Naive thymus-derived CD8-positive, alpha-beta T cell (primary cell): ENCODE data around the gene PRKAG1. TPM values are rescaled to one million over a fixed set of nuclear protein-coding genes. Genes with fewer than 3 reads are reported as not detected.

Experiments
- ATAC-seq, 2 donors: fragments of 150-1000 bp; cut with Tn5 transposase in 1 of 2; sonication (Bioruptor Pico), chemical (Tn5 transposase) in 1 of 2; 1 replicate in 1 of 2; 2 replicates in 1 of 2; pipeline ENCODE4 v1.10.0; 2021; ENCODE audit warnings: mild to moderate bottlenecking in 2 of 2, moderate library complexity in 2 of 2
- POLR2A ChIA-PET: fragments of 350-600 bp; sonication (Branson Sonifier 250); formaldehyde crosslinking; loops from one replicate; lab custom pipeline; 2021; ENCODE audit warnings: antibody characterized with exemption; lab: Charles Lee
- DNase-seq, 10 donors: peaks; one replicate each; pipeline versions ENCODE4 v3.0.0 to v3.0.0-alpha.2; 2020 to 2022
- H3K27ac Mint-ChIP-seq, 10 donors: one replicate each; pipeline ENCODE4 v1.8.0; 2020 to 2022; ENCODE audit warnings: mild to moderate bottlenecking in 10 of 10, mixed read lengths in 10 of 10, moderate library complexity in 4 of 10, inconsistent platforms in 1 of 10
- H3K27me3 Mint-ChIP-seq, 5 donors: one replicate each; pipeline ENCODE4 v1.8.0; 2021 to 2022; ENCODE audit warnings: mixed read lengths in 5 of 5
- H3K36me3 Mint-ChIP-seq, 3 donors: one replicate each; pipeline ENCODE4 v1.8.0; 2020 to 2022; ENCODE audit warnings: mixed read lengths in 3 of 3, mild to moderate bottlenecking in 2 of 3, inconsistent platforms in 1 of 3
- H3K4me1 Mint-ChIP-seq, 4 donors: one replicate each; pipeline ENCODE4 v1.8.0; 2021 to 2022; ENCODE audit warnings: mixed read lengths in 4 of 4
- H3K4me3 Mint-ChIP-seq, 10 donors: one replicate each; pipeline ENCODE4 v1.8.0; 2020 to 2022; ENCODE audit warnings: mild to moderate bottlenecking in 10 of 10, mixed read lengths in 10 of 10, moderate library complexity in 6 of 10, inconsistent platforms in 1 of 10
- H3K9me3 Mint-ChIP-seq, 9 donors: one replicate each; pipeline ENCODE4 v1.8.0; 2020 to 2022; ENCODE audit warnings: mixed read lengths in 9 of 9, mild to moderate bottlenecking in 3 of 9, inconsistent platforms in 1 of 9, moderate library complexity in 1 of 9
- polyA plus RNA-seq, 3 donors: library from polyadenylated mRNA; unstranded; fragments of 300-500 nt; fragmentation: Illumina TruSeq; gene quantifications; one replicate each; pipeline ENCODE4 v1.2.3, GENCODE V29; 2021
- total RNA-seq, 8 experiments: library from RNA in 2 of 8; stranded (reverse) in 2 of 8; gene quantifications; one replicate each; pipeline ENCODE4 v1.2.3 and lab custom pipeline; 2021 to 2026

The PRKAG1 gene
- total and polyA plus RNA-seq, 5 experiments from 2014 or later: 29.2 to 49.5 (median 39.5) TPM

DNA sequence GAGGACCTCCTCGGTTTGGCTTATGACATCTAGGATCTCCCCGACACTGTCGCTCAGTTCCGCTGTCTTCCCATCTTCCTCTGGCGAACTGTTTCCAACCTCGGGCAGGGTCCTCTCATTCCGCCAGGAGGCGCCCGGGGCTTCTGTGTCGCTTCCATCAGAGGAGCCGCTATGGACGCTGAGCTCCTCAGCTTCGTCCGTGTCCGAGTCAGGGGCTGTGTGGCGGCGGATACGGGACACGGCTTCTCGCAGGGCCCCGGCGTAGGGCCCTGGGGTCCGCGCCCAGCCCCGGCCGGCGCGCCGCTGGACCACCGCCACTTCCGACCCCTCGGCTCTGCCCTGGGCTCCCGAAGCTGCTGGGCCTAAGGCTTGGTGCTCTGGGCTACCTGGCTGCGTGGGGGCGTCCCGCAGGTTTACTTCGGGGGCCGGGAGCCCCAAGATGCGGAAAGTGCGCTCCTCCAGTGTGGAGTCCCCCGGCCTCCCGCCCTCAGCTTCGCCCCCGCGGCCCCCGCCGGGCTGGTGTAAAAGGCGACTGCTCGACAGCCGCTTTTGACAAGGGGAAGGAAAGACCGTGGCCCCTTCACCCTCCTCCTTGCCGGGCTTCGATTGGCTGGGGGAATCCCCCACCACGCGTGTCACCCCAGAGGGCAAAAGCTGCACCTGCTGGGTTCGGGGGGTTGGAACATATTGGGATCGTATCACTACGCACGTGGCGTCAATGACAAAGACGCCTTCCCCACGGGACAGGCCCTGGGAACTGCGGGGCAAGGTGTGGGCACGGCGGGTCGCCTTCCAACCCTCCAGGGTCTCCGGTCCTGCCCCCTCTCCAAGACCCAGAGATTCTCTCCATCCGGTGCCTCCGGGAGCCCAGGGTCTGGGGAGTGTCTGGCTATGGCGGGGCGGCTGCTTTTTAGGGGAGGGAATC, 21.5 kb downstream of the PRKAG1 start:
- Mint-ChIP-seq H3K4me3 (peak overlapping the region; percentile 58 to 79 (median 72)), H3K36me3 (peaks cover 3 to 21% (median 11%) of the 10 kb centered on the region in 3 donors), H3K27me3 (peaks cover 40 to 83% (median 52%) of the 10 kb centered on the region in 5 donors), H3K4me1 (peaks cover 18 to 56% (median 39%) of the 10 kb centered on the region in 4 donors), H3K9me3 (no peaks in the 10 kb centered on the region), H3K27ac (peak overlapping the region in 5 of 10 donors; percentile 34 to 76 (median 67))
- DNase-seq (peak; percentile 43 to 75 (median 54)), ATAC-seq (peak; percentile 63 to 73)
- POLR2A ChIA-PET: interaction anchor here (0.6 to 6.5 kb wide), 6 partner anchors 18 to 79 kb away, joined by 3 to 47 read pairs (median 5); partner anchors contain the start of genes ARF3, FKBP11, PRKAG1 and WNT1

DNA sequence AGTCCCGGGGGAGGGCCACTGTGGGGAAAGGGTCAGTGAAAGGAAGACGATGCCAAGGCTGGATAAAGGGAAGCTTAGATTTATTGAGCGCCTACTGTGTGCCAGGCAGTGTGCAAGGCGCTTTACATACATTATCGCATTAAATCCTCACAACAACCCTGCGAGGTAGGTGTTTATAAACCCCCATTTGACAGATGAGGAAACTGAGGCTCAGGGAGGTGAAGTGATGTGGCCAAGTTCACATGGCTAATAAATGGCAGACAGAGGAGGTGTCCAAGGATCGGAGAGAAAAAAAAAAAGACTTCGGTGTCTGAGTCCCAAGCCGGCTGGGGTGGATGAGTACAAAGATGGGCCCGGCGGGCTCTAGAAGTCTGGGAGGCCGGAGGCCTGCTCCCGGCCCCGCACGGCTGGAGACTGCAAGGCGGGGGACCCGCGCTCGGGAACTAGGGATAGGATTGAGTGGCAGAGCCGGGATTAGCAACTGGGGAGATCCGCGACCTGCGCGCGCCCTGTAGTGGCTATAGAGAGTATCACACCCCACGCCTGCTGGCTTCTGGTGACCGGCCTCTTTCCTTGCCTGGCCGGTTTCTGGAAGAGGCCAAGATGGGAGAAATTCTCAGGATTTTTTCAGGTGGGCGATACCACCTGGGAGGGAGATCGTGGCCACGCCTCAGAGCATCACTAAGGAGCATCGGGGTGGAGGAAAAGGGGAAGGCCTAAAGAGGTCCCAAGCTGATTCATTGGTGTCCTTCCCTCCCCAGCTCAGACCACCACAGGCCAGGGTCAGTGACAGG, 23.3 kb downstream of the PRKAG1 start:
- Mint-ChIP-seq H3K4me1 (peaks cover 18 to 47% (median 35%) of the 10 kb centered on the region in 4 donors), H3K36me3 (peaks cover 0 to 4% (median 0%) of the 10 kb centered on the region in 3 donors), H3K27me3 (peaks cover 34 to 76% (median 52%) of the 10 kb centered on the region in 5 donors), H3K9me3 (no peaks in the 10 kb centered on the region), H3K27ac (peak overlapping the region in 4 of 10 donors; percentile 3 to 92 (median 78)), H3K4me3 (peak overlapping the region in 9 of 10 donors; percentile 48 to 85 (median 69))
- POLR2A ChIA-PET: interaction anchor here (0.5 to 6.5 kb wide), 2 partner anchors 16 to 41 kb away, joined by 4 to 47 read pairs; partner anchors contain the start of gene WNT1
- ATAC-seq: peak in 1 of 2 donors; percentile 22
- peak in 5 of 10 donors; percentile 38 to 70 (median 50) for DNase-seq

DNA sequence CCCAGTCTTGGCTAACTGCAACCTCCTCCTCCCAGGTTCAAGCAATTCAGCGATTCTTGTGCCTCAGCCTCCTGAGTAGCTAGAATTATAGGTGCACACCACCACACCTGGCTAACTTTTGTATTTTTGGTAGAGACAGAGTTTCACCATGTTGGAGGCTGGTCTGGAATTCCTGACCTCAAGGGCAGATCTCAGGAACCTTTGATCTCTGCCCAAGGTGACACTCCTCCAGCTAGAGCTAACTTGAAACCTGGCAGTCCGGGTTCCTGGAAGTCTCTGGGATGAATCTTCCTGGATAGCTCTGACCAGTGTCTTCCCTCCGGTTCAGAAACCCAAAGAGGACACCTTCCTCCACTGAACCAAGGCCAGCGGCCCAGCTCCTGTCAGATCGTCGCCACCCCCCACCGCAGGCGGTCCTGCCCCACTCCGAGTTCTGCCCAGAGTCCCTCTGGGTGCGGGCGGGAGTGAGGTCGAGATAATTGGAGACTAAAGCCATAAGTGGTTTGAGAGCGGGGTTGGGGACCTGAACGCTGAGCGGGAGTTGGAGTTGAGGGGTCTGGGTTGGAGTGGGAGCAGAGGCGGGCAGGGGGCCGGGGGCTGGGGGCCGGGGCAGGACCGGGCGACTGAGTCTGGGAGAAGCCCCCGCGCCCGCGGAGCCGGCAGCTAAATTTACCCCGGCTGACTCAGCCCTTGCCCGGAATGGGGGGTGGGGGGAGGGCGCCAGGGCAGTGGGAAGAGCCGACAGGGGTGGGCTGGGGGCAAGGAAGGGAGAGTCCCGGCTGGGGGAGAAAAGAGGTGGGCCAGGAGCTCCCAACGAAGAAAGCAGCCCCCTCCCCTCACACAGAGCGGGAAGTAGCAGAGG, 24.1 kb downstream of the PRKAG1 start:
- Mint-ChIP-seq H3K27me3 (peaks cover 29 to 76% (median 47%) of the 10 kb centered on the region in 5 donors), H3K4me1 (peaks cover 16 to 39% (median 27%) of the 10 kb centered on the region in 4 donors), H3K27ac (peak overlapping the region in 1 of 10 donors; percentile 3), H3K36me3 (peaks cover 0 to under 1% (median 0%) of the 10 kb centered on the region in 3 donors), H3K9me3 (no peaks in the 10 kb centered on the region), H3K4me3 (peak overlapping the region in 4 of 10 donors; percentile 30 to 80 (median 60))
- POLR2A ChIA-PET: interaction anchor here (0.9 to 6.5 kb wide), 2 partner anchors 15 to 36 kb away, joined by 3 to 47 read pairs; partner anchors contain the start of gene WNT1
- no peak for DNase-seq
- ATAC-seq: no peak

DNA sequence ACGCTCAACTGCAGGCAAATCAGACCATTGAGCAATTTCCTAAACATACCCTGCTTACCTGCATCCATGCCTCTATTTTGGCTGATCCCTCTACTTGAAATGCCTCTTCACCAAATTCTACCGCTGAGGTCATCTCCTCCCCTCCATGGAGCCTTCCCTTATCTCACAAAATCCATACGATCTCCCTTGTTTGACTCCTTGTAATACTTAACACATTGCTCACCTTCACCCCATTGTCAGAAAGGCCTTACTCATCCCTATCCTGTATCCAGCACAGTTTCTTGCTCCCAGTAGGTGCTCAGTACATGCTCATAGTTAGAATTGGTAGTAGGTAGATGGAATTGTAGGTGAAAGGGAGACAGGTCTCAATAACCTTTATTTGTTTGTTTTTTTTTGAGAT, 24.8 kb downstream of the PRKAG1 start:
- Mint-ChIP-seq H3K36me3 (no peaks in the 10 kb centered on the region), H3K4me3 (no peak overlapping the region), H3K9me3 (no peaks in the 10 kb centered on the region), H3K27me3 (peaks cover 31 to 76% (median 50%) of the 10 kb centered on the region in 5 donors), H3K27ac (no peak overlapping the region), H3K4me1 (peaks cover 17 to 33% (median 22%) of the 10 kb centered on the region in 4 donors)
- no peak for DNase-seq
- ATAC-seq: no peak
- POLR2A ChIA-PET: interaction anchor here (0.6 to 6.5 kb wide), 4 partner anchors 9 to 127 kb away, joined by 3 to 47 read pairs (median 4); partner anchors contain the start of gene WNT1

DNA sequence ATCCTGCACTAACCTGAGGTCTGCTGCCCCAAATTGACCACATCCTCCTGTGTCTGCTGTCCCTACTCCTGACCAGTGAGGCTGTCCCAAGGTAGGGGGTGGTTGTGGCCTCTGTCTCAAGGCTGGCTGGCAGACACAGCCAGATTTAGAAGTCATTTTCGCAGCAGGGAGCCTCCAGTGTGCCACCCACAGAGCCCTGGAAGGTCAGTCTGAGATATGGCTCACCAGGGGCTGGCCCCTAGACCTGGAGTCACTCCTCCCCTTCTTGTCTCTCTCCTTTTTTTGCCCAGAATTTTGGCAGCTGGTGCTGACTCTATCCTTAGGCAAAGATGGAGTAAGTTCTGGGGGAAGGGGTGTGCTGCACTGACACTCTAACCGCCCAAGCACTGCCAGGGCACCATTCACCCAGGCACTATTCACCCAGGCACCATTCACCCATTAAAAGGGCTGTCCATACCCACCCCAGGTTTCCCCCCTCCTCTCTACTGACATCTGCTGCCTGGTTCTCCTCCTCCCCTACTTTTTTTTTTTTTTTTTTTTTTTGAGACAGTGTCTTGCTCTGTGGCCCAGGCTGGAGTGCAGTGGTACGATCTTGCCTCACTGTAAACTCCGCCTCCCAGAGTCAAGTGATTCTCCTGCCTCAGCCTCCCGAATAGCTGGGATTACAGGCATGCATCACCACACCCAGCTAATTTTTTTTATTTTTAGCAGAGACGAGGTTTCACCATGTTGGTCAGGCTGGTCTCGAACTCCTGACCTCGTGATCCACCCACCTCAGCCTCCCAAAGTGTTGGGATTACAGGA, 27.1 kb downstream of the PRKAG1 start:
- POLR2A ChIA-PET: interaction anchor here (0.7 kb wide), 2 partner anchors 39 to 121 kb away, joined by 3 to 4 read pairs; no protein-coding TSS in a partner anchor
- no peak overlapping the region for H3K4me3 Mint-ChIP-seq
- no peak for DNase-seq
- no peaks in the 10 kb centered on the region for H3K9me3 Mint-ChIP-seq
- peaks cover 12 to 18% (median 16%) of the 10 kb centered on the region in 4 donors for H3K4me1 Mint-ChIP-seq
- peaks cover 35 to 69% (median 48%) of the 10 kb centered on the region in 5 donors for H3K27me3 Mint-ChIP-seq
- no peak for ATAC-seq
- no peaks in the 10 kb centered on the region for H3K36me3 Mint-ChIP-seq
- no peak overlapping the region for H3K27ac Mint-ChIP-seq

DNA sequence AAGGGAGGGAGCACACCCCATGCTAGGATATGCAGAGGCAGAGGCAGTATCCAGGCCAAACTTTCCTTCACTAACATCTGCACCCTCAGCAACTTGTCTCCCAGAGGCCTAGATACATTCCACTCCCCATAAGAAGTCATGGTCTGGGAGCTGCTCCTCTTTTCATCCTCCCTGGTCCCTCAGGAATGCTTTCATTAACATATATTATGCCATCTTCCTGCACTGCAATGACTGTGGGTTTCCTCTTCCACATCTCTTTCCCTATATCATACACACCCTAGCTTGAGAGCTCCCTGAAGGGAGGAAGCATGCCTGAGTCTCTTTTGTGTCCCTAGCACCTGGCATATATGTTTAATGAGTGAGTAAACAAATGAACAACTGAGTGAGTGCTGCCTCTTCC, 28.0 kb downstream of the PRKAG1 start:
- H3K9me3 Mint-ChIP-seq: no peaks in the 10 kb centered on the region
- peaks cover 6 to 16% (median 12%) of the 10 kb centered on the region in 4 donors for H3K4me1 Mint-ChIP-seq
- no peak overlapping the region for H3K27ac Mint-ChIP-seq
- POLR2A ChIA-PET: interaction anchor here (0.6 kb wide), 1 partner anchor 91 kb away, joined by 3 read pairs; no protein-coding TSS in a partner anchor
- no peak overlapping the region for H3K4me3 Mint-ChIP-seq
- peaks cover 33 to 60% (median 44%) of the 10 kb centered on the region in 5 donors for H3K27me3 Mint-ChIP-seq
- ATAC-seq: no peak
- no peaks in the 10 kb centered on the region for H3K36me3 Mint-ChIP-seq
- DNase-seq: no peak

DNA sequence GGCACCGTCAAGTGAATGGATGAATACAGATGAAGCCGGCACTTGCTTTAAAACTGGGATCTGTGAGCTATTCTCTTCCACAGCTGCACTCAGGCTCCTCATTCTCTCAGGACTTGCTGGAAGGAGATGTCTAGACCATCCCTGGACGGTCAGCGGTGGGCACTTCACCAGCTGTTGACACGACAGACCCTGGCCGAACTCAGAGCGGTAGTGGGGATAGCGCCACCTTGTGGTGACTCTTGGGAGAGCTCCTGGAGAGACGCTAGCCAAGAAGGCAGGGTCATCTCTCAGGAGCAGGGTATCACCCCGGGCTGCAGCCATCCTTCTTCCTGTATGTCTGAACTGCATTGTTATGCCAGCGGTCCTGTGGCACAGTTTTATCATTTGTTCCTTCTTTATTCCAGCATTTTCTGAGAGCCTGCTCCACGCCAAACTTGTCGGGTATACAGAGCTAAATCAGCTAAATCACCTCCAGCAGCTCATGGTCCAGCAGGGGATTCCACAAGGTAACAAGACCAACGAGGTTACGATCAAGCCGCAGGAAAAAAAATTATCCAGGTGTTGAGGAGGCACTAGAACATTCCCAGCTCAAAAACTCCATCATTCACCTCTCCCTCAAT, 30.4 kb downstream of the PRKAG1 start:
- POLR2A ChIA-PET: interaction anchor here (0.6 to 1.8 kb wide), 4 partner anchors 9 to 84 kb away, joined by 3 to 7 read pairs (median 4); partner anchors contain the start of gene WNT1

DNA sequence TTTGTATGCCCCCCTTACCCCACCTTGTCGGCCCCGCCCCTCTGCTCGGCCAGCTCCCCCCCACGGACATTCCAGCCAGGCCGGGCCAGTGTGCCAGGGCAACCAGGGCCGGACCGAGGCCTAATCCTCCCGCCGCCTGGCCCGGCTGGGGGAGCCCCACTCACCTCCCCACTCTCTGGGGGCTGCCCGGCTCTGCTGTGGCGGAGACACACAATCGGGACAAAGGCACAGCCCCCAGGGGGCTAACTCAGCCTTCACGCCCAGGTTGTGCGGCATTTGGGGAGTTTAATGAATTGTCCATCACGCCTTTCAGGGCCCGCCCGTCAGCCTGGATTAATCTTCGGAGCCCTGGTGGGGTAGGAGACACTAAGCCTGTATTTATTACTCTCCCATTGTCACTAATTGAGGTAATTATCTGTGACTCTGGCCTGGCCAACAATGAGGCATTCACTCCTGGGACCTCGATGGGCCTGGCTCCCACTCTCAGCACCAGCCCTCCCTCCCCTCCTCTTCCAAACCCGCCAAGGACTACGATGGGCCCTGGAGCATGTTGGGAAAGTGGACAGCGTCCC, 31.8 kb downstream of the PRKAG1 start:
- H3K4me1 Mint-ChIP-seq: peaks cover 9 to 16% (median 14%) of the 10 kb centered on the region in 4 donors
- POLR2A ChIA-PET: no interaction called here
- no peak for ATAC-seq
- no peak overlapping the region for H3K4me3 Mint-ChIP-seq
- no peak for DNase-seq
- no peaks in the 10 kb centered on the region for H3K36me3 Mint-ChIP-seq
- H3K9me3 Mint-ChIP-seq: no peaks in the 10 kb centered on the region
- peak overlapping the region in 1 of 10 donors; percentile 66 for H3K27ac Mint-ChIP-seq
- H3K27me3 Mint-ChIP-seq: peaks cover 18 to 36% (median 26%) of the 10 kb centered on the region in 5 donors

More for the DNA sequence above, 30.4 kb downstream of the PRKAG1 start:
- H3K4me3 Mint-ChIP-seq: no peak overlapping the region
- H3K36me3 Mint-ChIP-seq: no peaks in the 10 kb centered on the region
- DNase-seq: peak; percentile 33 to 82 (median 66)
- H3K27me3 Mint-ChIP-seq: peaks cover 20 to 37% (median 30%) of the 10 kb centered on the region in 5 donors
- H3K9me3 Mint-ChIP-seq: no peaks in the 10 kb centered on the region
- peak overlapping the region in 7 of 10 donors; percentile 24 to 66 (median 40) for H3K27ac Mint-ChIP-seq
- peak; percentile 76 to 93 for ATAC-seq
- H3K4me1 Mint-ChIP-seq: peaks cover 0 to 11% (median 6%) of the 10 kb centered on the region in 4 donors

DNA sequence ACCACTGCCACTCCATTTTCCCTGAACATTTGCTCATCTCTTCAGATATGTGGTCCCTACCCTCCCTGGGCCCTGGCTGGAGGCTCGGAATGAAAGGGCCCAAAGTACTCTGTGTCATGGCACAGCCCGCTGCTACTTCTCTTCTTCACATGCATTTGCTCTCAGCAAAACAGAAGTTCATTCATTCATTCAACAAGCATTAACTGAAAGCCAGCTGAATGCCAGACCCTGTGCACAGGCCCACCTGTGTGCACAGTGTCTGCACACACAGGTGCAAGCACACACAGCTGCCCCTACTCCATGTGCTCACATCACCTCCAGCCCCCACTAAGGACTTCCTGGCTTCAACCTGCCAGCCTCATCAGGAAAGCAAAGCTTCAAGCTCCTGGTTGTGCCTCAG, 32.7 kb downstream of the PRKAG1 start:
- POLR2A ChIA-PET: no interaction called here
- peaks cover 18 to 33% (median 23%) of the 10 kb centered on the region in 5 donors for H3K27me3 Mint-ChIP-seq

DNA sequence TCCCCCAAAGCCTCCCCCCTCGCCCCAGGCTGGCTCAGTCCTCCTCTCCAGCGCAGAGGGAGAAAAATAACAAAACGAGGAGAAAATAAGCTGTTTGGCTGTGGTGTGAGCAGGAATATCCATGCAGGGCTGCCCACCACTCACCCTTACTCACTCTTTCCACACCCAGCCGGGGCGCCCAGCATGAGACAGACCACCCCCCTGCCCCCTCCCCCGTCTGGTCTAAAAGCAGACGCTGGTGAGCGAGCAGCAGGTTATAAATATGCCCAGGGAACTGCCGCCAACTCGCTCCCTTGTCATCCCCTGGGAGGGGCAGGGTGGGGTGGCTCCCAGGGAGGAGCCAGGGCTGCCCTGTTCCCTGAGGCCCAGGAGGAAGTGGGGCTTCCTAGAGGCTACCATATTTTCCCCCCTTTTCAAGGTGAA, 33.1 kb downstream of the PRKAG1 start:
- Mint-ChIP-seq H3K4me1 (peaks cover 22 to 29% (median 26%) of the 10 kb centered on the region in 4 donors), H3K4me3 (no peak overlapping the region), H3K9me3 (no peaks in the 10 kb centered on the region), H3K27ac (no peak overlapping the region), H3K36me3 (no peaks in the 10 kb centered on the region), H3K27me3 (peaks cover 14 to 29% (median 19%) of the 10 kb centered on the region in 5 donors)
- DNase-seq (no peak), ATAC-seq (no peak)
- POLR2A ChIA-PET: no interaction called here

More for the DNA sequence above, 32.7 kb downstream of the PRKAG1 start:
- DNase-seq: no peak
- Mint-ChIP-seq H3K36me3 (no peaks in the 10 kb centered on the region), H3K4me1 (peaks cover 18 to 25% (median 23%) of the 10 kb centered on the region in 4 donors), H3K9me3 (no peaks in the 10 kb centered on the region), H3K27ac (peak overlapping the region in 1 of 10 donors; percentile 54), H3K4me3 (no peak overlapping the region)
- ATAC-seq: no peak
